D721Med (cell line): ENCODE data around the gene NCKAP5.

Source experiments
- DNase-seq: peaks from one replicate; pipeline ENCODE4 v3.0.0; 2011; ENCODE audit warnings: low spot score; ENCODE audit not compliant: insufficient read length
- FAIRE-seq: peaks from 2 replicates; lab custom pipeline; 2011; peaks lifted over from hg19 to GRCh38; lab: Jason Lieb, UNC
- TF ChIP-seq, protein P1 (sequence below): IDR thresholded peaks from 2 replicates; pipeline ENCODE4 v1.5.1; 2012; ENCODE audit warnings: mild to moderate bottlenecking, control low read depth; ENCODE audit not compliant: insufficient read depth; ENCODE audit errors: missing control alignments

Gene NCKAP5

GRCh38 chr2:132881546-132881945 is 686.7 kb downstream of the NCKAP5 start:
- DNase-seq: no peak
- no peak for FAIRE-seq
- TF ChIP-seq, protein P1, sequence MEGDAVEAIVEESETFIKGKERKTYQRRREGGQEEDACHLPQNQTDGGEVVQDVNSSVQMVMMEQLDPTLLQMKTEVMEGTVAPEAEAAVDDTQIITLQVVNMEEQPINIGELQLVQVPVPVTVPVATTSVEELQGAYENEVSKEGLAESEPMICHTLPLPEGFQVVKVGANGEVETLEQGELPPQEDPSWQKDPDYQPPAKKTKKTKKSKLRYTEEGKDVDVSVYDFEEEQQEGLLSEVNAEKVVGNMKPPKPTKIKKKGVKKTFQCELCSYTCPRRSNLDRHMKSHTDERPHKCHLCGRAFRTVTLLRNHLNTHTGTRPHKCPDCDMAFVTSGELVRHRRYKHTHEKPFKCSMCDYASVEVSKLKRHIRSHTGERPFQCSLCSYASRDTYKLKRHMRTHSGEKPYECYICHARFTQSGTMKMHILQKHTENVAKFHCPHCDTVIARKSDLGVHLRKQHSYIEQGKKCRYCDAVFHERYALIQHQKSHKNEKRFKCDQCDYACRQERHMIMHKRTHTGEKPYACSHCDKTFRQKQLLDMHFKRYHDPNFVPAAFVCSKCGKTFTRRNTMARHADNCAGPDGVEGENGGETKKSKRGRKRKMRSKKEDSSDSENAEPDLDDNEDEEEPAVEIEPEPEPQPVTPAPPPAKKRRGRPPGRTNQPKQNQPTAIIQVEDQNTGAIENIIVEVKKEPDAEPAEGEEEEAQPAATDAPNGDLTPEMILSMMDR: no peak

- FAIRE-seq (no peak), DNase-seq (no peak)
- TF ChIP-seq, protein P1: no peak
Measured at GRCh38 chr2:132877923-132878322, 690.3 kb downstream of the NCKAP5 start.

- DNase-seq: no peak
- TF ChIP-seq, protein P1: no peak
- FAIRE-seq: no peak
Measured at GRCh38 chr2:132876745-132877391, 691.4 kb downstream of the NCKAP5 start.

- TF ChIP-seq, protein P1: no peak
- no peak for FAIRE-seq
- no peak for DNase-seq
Measured at GRCh38 chr2:132875193-132875592, 693.1 kb downstream of the NCKAP5 start.

- TF ChIP-seq, protein P1: no peak
- no peak for FAIRE-seq
- no peak for DNase-seq
Measured at GRCh38 chr2:132873738-132874137, 694.5 kb downstream of the NCKAP5 start.

DNA sequence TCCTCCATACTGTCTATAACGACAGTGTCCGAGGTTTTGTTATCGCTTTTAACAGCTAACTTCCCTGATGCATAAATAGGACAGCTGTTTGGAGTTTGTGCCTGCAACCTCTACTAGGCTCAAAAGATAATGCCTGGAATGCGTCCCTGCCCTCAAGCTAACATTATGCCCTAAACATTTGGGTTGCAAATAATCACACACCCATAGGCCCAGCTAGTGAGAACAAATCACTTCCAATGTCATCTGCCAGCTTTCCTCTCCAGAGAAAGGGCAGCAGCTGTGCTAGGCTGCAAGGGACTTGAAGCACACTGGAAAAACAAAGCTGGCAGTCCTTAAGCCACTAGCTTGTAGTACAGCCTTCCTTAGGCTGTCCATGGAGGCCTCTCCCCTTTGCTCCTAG is 696.4 kb downstream of the NCKAP5 start:
- DNase-seq (no peak), FAIRE-seq (no peak)
- TF ChIP-seq, protein P1: no peak

DNA sequence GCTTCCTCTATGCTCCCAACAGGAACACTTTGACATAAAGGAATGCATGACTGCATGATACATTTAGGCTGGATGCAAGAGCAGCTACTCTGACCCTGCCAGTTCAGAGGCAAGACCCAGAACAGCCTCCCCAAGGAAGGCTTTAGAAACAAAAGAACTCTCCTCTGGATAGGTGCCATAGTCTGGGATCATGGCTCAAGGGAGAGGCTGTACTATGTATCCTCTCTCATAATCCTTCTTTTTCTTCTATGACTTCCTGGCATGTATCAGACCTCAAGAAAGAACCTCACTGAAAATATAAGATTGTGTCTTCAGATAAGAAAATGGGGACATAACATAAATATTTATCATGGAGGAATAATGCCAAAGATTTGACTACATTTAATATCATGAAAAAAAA is 704.3 kb downstream of the NCKAP5 start:
- no peak for FAIRE-seq
- TF ChIP-seq, protein P1: no peak
- DNase-seq: no peak
